GM18498 (cell line): ENCODE data around the gene GHDC.
"Not testable (repeated sequence)": the region's sequence is repeated elsewhere in the genome, so short reads cannot be mapped to it uniquely, and the experiment has no call there.

Experiments
- ATAC-seq: cut with Tn5 transposase; IDR thresholded peaks from one replicate; pipeline ENCODE4 v1.9.1; 2021; ENCODE audit warnings: mild to moderate bottlenecking, moderate library complexity; ENCODE audit not compliant: unreplicated experiment

Gene GHDC

GRCh38 chr17:42193969-42194899 lies at the start of gene GHDC:
Gene GHDC, minus strand, starts transcription at chr17:42194494. Its CDS starts 913 bp downstream, at chr17:42193581.
- peak; percentile 94 for ATAC-seq

- ATAC-seq: no peak
Measured at GRCh38 chr17:42243493-42243982, 49.2 kb upstream of the GHDC start.

- ATAC-seq: no peak
Measured at GRCh38 chr17:42241871-42242270, 47.6 kb upstream of the GHDC start.

- ATAC-seq: not testable (repeated sequence)
Measured at GRCh38 chr17:42240863-42241262, 46.6 kb upstream of the GHDC start.

GRCh38 chr17:42240201-42240600 lies 45.9 kb upstream of the GHDC start:
- no peak for ATAC-seq

- not testable (repeated sequence) for ATAC-seq
Measured at GRCh38 chr17:42239576-42239975, 45.3 kb upstream of the GHDC start.

- ATAC-seq: no peak
Measured at GRCh38 chr17:42236760-42237159, 42.5 kb upstream of the GHDC start.

GRCh38 chr17:42233994-42234393 lies 39.7 kb upstream of the GHDC start:
- ATAC-seq: no peak

GRCh38 chr17:42233156-42233555 lies 38.9 kb upstream of the GHDC start:
- no peak for ATAC-seq

GRCh38 chr17:42230225-42230624 lies 35.9 kb upstream of the GHDC start:
- ATAC-seq: no peak

- ATAC-seq: no peak
Measured at GRCh38 chr17:42227849-42228700, 33.8 kb upstream of the GHDC start.

- no peak for ATAC-seq
Measured at GRCh38 chr17:42225646-42226045, 31.4 kb upstream of the GHDC start.

GRCh38 chr17:42224651-42225050 lies 30.4 kb upstream of the GHDC start:
- ATAC-seq: no peak

GRCh38 chr17:42221886-42222745 lies 27.8 kb upstream of the GHDC start:
- no peak for ATAC-seq

GRCh38 chr17:42219280-42219679 lies 25.0 kb upstream of the GHDC start:
- ATAC-seq: not testable (repeated sequence)

- ATAC-seq: no peak
Measured at GRCh38 chr17:42214156-42214555, 19.9 kb upstream of the GHDC start.

GRCh38 chr17:42212382-42212781 lies 18.1 kb upstream of the GHDC start:
- no peak for ATAC-seq

GRCh38 chr17:42211921-42212341 lies 17.6 kb upstream of the GHDC start:
- not testable (repeated sequence) for ATAC-seq

GRCh38 chr17:42210046-42210445 lies 15.8 kb upstream of the GHDC start:
- no peak for ATAC-seq

- ATAC-seq: not testable (repeated sequence)
Measured at GRCh38 chr17:42206153-42206612, 11.9 kb upstream of the GHDC start.
